ENCODE results near the gene TTC31.

TTC31 gene

DNA sequence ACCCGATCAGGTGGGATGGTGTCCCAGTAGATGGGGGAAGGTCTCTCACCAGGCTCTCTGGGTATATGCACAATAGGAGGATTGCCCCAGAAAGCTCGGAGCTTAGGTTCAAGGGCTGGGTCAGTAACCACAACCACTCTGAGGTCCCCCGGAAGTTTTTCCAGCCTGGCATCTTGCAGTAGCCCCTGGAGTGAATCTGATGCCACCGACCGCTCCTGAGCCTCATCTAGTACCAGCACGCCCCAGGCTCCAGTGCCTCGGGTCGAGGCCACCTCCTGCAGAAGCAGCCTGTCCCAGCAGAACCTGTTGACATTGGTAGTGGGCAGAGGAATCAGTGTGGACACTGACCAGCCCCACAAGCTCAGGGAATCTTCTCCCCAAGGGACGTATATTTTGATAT, 41.1 kb downstream of the TTC31 start:
- TF ChIP-seq SIN3A (IDR thresholded peaks at IDR 0.05; ENCODE audit: borderline replicate concordance, insufficient read depth, low read length) (no peak), POLR2AphosphoS5 (IDR thresholded peaks at IDR 0.05; ENCODE audit: low read depth, low read length) (no peak), FOXP2 (optimal IDR thresholded peaks at IDR 0.05; ENCODE audit: borderline replicate concordance, extremely low read depth, extremely low read length, insufficient read depth) (no peak), TAF1 (IDR thresholded peaks at IDR 0.05; ENCODE audit: borderline replicate concordance, insufficient read depth, low read length) (no peak), REST (IDR thresholded peaks at IDR 0.05; ENCODE audit: insufficient read depth in 1 of 2, low read depth in 2 of 2, low read length in 2 of 2) (no peak)

DNA sequence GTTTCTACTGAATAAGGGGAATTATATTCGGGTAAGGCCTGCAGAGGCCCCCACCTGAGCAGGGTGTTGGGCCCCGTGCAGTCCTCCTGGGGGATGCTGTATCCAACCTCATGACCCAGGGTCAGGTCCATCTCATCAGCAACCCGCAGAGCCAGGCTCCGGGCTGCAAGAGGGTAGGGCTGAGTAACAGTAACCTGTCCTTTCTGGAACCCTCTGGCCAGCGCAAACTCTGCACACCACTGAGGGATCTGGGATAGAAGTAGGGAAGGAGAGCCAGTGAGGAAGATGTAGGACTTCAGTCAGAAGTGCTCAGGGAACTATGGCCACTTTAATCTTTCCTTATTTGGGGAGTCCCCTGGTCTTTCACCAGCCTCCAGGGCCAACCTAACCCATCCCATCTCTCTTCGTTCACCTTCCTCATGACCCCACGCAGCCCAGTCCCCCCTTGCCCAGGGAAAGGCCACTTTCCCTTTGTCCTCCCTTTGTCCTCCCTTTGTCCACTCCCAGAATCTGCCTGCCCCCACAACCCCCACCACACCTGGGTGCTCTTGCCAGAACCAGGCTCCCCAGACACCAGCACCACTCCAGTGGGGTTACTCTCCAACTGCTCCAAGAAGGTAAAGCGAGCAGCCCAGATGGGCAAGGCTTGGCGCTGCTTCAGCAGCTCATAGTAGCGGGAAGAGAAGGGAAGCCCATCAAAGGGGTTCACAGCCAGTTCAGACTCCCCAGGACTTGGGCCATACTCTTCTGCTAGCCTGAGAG, 42.3 kb downstream of the TTC31 start:
- TF ChIP-seq POLR2AphosphoS5 (IDR thresholded peaks at IDR 0.05; ENCODE audit: low read depth, low read length) (no peak), REST (IDR thresholded peaks at IDR 0.05; ENCODE audit: insufficient read depth in 1 of 2, low read depth in 2 of 2, low read length in 2 of 2) (no peak), SIN3A (IDR thresholded peaks at IDR 0.05; ENCODE audit: borderline replicate concordance, insufficient read depth, low read length) (no peak), FOXP2 (optimal IDR thresholded peaks at IDR 0.05; ENCODE audit: borderline replicate concordance, extremely low read depth, extremely low read length, insufficient read depth) (no peak), TAF1 (IDR thresholded peaks at IDR 0.05; ENCODE audit: borderline replicate concordance, insufficient read depth, low read length) (no peak)

DNA sequence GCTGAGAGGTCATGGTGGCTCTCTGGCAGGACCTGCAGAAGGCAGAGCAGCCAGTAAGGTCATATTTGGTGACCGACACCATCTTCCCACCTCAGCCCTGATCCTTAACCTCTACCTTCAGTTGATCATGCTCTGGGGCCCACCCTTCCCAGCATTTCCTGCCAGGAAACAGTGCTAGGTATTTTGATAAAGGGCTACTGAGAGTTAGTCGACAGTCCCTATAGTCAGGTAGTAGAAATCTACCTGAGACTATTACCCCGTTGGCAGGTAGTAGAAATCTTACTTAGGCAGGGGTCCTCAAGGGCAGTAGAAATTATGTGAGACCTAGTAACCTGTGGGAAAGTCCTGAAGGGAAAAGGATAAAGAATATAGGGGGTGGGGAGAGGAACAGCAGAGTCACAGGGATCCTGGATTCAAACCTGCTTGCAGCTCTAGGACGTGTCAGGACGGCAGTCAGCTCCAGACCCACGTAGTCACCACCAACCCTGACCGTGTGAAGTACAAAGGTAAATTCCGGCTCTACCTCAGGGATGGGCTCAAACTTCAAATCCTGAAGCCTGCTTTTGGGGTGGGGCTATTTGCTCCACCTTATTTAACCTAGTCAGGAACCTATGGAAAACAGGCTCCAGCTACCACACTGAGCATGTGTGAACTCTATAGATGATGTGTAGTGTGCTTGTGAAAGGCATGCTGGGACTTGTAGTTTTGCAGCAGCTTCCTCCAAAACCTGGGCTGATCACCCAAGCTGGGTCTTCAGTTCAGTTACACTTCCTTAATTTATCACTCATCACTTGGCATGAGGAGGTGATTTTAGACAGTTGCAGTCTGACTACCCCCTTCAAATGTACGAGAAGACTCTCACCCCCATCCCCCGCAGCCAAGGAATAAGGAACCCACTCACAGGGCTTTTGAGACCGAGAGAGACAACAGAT, 43.1 kb downstream of the TTC31 start, which contains the start of gene DQX1:
Gene DQX1 (minus strand): TSS at position 515 of the 932 bp plus-strand sequence. CDS start 502 bp downstream, at position 13.
- TF ChIP-seq TAF1 (IDR thresholded peaks at IDR 0.05; ENCODE audit: borderline replicate concordance, insufficient read depth, low read length) (no peak), POLR2AphosphoS5 (IDR thresholded peaks at IDR 0.05; ENCODE audit: low read depth, low read length) (peak; percentile 26; the same call in 1 of the 2 replicates)

GRCh38 chr2:74526649-74527230, 43.9 kb downstream of the TTC31 start:
- no peak for TF ChIP-seq SIN3A (IDR thresholded peaks at IDR 0.05; ENCODE audit: borderline replicate concordance, insufficient read depth, low read length)
- TF ChIP-seq FOXP2 (optimal IDR thresholded peaks at IDR 0.05; ENCODE audit: borderline replicate concordance, extremely low read depth, extremely low read length, insufficient read depth): no peak
- TF ChIP-seq POLR2AphosphoS5 (IDR thresholded peaks at IDR 0.05; ENCODE audit: low read depth, low read length): no peak
- no peak for TF ChIP-seq TAF1 (IDR thresholded peaks at IDR 0.05; ENCODE audit: borderline replicate concordance, insufficient read depth, low read length)
- no peak for TF ChIP-seq REST (IDR thresholded peaks at IDR 0.05; ENCODE audit: insufficient read depth in 1 of 2, low read depth in 2 of 2, low read length in 2 of 2)

DNA sequence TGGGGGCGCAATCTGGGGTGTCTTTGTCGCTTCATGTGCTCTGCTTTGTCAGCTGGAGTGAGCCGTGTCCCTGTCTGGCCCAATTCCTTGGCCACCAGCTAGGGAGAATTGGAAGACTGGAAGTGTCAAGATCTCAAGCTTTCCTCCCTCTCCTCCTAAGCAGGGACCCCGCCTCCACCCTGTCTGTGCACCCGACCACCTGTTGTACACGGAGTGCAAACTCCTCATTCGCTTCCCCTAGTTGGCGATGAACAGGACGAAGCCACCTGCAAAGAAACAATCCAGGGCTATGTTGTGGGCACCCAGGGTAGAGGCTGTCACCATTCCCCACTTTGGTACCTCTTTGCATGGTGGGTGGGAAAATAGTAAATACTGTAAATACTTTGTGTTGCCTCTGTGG, 44.9 kb downstream of the TTC31 start:
- no peak for TF ChIP-seq FOXP2 (optimal IDR thresholded peaks at IDR 0.05; ENCODE audit: borderline replicate concordance, extremely low read depth, extremely low read length, insufficient read depth)
- TF ChIP-seq REST (IDR thresholded peaks at IDR 0.05; ENCODE audit: insufficient read depth in 1 of 2, low read depth in 2 of 2, low read length in 2 of 2): no peak
- TF ChIP-seq POLR2AphosphoS5 (IDR thresholded peaks at IDR 0.05; ENCODE audit: low read depth, low read length): no peak
- no peak for TF ChIP-seq TAF1 (IDR thresholded peaks at IDR 0.05; ENCODE audit: borderline replicate concordance, insufficient read depth, low read length)
- TF ChIP-seq SIN3A (IDR thresholded peaks at IDR 0.05; ENCODE audit: borderline replicate concordance, insufficient read depth, low read length): no peak

All from PFSK-1 (cell line).